Mucosa of descending colon (tissue), 3 donors: ENCODE results near the gene LRP1. TPM values are rescaled to one million over a fixed set of nuclear protein-coding genes. Genes with fewer than 3 reads are reported as not detected.
A peak's percentile ranks its signal among the peaks of the same experiment; 100 is the strongest.

ENCODE experiments used
- ATAC-seq: fragments of 200-7000 bp; cut with Tn5 transposase; one replicate; pipeline ENCODE4 v1.9.1; 2020; ENCODE audit warnings: mild to moderate bottlenecking, moderate library complexity
- DNase-seq, 3 donors: peaks; one replicate each; pipeline ENCODE4 v3.0.0-alpha.2; 2020
- H3K36me3 ChIP-seq: fragments of 200-600 bp; one replicate; pipeline ENCODE4 v1.8.0; 2021; ENCODE audit warnings: low read depth, mild to moderate bottlenecking
- H3K4me1 ChIP-seq: fragments of 200-600 bp; one replicate; pipeline ENCODE4 v1.8.0; 2021; ENCODE audit warnings: low read depth, mild to moderate bottlenecking
- H3K4me3 ChIP-seq: fragments of 200-600 bp; one replicate; pipeline ENCODE4 v1.8.0; 2021; ENCODE audit warnings: mild to moderate bottlenecking
- H3K9me3 ChIP-seq: fragments of 200-600 bp; one replicate; pipeline ENCODE4 v1.8.0; 2021; ENCODE audit warnings: mild to moderate bottlenecking
- CTCF ChIP-seq: fragments of 200-600 bp; IDR thresholded peaks from one replicate; pipeline ENCODE4 v1.8.0; 2022; ENCODE audit warnings: antibody characterized with exemption, mild to moderate bottlenecking
- intact Hi-C, 2 donors: fragments of 100-400 bp; cut with DNase I in 1 of 2; cut with micrococcal nuclease in 1 of 2; formaldehyde crosslinking; loops; one replicate each; pipeline versions ENCODE4 v1.11.0 to v1.11.1; 2022; cut with DNase I, micrococcal nuclease
- total RNA-seq, 3 donors: library from RNA; stranded (reverse); fragmentation: NEBNext Ultra II Directional in 2 of 3; extraction: Animal tissue kit (Norgen Biotek cat#: 25700) in 2 of 3; gene quantifications; one replicate each; pipeline versions ENCODE4 v1.2.1 to v1.2.4, GENCODE V29; 2021 to 2023
- donor health status: DM: no; HTN: no; CAD: no; lungs with moderate emphysema.
- donor health status: DM: no; HTN: no; CAD: no.
- donor health status: DM: no; HTN: yes; CAD: no.

Gene LRP1
- total RNA-seq, 3 donors from 2014 or later, result 128 to 223 (median 148) TPM

DNA sequence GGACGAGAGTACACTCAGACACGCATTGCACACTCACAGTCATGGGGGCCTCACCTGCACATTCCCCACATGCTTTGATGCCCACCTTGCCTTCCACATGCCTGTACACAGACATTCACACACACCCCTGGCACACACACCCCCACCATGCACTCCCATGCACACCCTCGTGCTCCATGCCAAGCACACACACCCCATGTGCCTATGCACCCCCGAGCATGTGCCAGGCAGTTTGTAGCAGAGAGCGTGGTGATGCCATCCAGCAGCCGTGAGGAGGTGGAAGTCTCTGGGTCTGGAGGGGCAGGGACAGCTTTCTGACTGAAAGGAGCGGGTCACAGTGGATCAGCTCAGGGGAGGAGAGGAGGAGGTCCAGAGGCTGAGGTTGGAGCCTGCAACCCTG, 77.6 kb downstream of the LRP1 start:
- no peak for ATAC-seq
- no peak for DNase-seq
- no peaks in the 10 kb centered on the region for H3K9me3 ChIP-seq
- H3K4me3 ChIP-seq, result no peak overlapping the region
- intact Hi-C loops, result no loop called here
- H3K36me3 ChIP-seq, result no peaks in the 10 kb centered on the region
- H3K4me1 ChIP-seq, result no peaks in the 10 kb centered on the region
- TF ChIP-seq CTCF, result no peak

- peak in 1 of 3 donors; percentile 50 for DNase-seq
- intact Hi-C loops, result no loop called here
- no peaks in the 10 kb centered on the region for H3K36me3 ChIP-seq
Measured at GRCh38 chr12:57207731-57208630, 79.7 kb downstream of the LRP1 start.

GRCh38 chr12:57208631-57209282, 80.5 kb downstream of the LRP1 start:
- DNase-seq, result peak in 1 of 3 donors; percentile 48
- intact Hi-C loops, result no loop called here
- TF ChIP-seq CTCF, result no peak
- no peaks in the 10 kb centered on the region for H3K9me3 ChIP-seq
- H3K36me3 ChIP-seq, result no peaks in the 10 kb centered on the region
- H3K4me3 ChIP-seq, result no peak overlapping the region
- no peak for ATAC-seq
- H3K4me1 ChIP-seq, result peaks cover 2% of the 10 kb centered on the region

More at GRCh38 chr12:57207731-57208630, 79.7 kb downstream of the LRP1 start:
- no peaks in the 10 kb centered on the region for H3K4me1 ChIP-seq
- TF ChIP-seq CTCF, result no peak
- no peak for ATAC-seq
- H3K4me3 ChIP-seq, result no peak overlapping the region
- no peaks in the 10 kb centered on the region for H3K9me3 ChIP-seq

- no peak for ATAC-seq
- H3K9me3 ChIP-seq, result no peaks in the 10 kb centered on the region
Measured at GRCh38 chr12:57209916-57210315, 81.6 kb downstream of the LRP1 start.

GRCh38 chr12:57210461-57210860, 82.2 kb downstream of the LRP1 start:
- ATAC-seq (no peak), DNase-seq (no peak)
- intact Hi-C loops, result no loop called here
- H3K4me3 ChIP-seq, result no peak overlapping the region
- no peaks in the 10 kb centered on the region for H3K9me3 ChIP-seq
- H3K4me1 ChIP-seq, result peaks cover 3% of the 10 kb centered on the region
- TF ChIP-seq CTCF, result no peak
- H3K36me3 ChIP-seq, result no peaks in the 10 kb centered on the region

More at GRCh38 chr12:57209916-57210315, 81.6 kb downstream of the LRP1 start:
- no peak overlapping the region for H3K4me3 ChIP-seq
- TF ChIP-seq CTCF, result no peak
- intact Hi-C loops, result no loop called here
- peak in 1 of 3 donors; percentile 44 for DNase-seq
- H3K4me1 ChIP-seq, result peaks cover 3% of the 10 kb centered on the region
- no peaks in the 10 kb centered on the region for H3K36me3 ChIP-seq
